Hepatocyte (in vitro differentiated cells): Measurements from ENCODE around the gene MEN1. TPM values are rescaled to one million over a fixed set of nuclear protein-coding genes. Genes with fewer than 3 reads are reported as not detected.
"Not testable (repeated sequence)": the region's sequence is repeated elsewhere in the genome, so short reads cannot be mapped to it uniquely, and the experiment has no call there.

ENCODE experiments used
- DNase-seq: peaks from one replicate; pipeline ENCODE4 v3.0.0-alpha.2; 2016; ENCODE audit warnings: low spot score
- H2AFZ ChIP-seq: fragments of 200-600 bp; sonication (generic); 2 replicates; pipeline ENCODE4 v1.6.0; 2016; ENCODE audit warnings: antibody characterized with exemption, mild to moderate bottlenecking
- H3K27ac ChIP-seq: fragments of 200-600 bp; sonication (generic); 2 replicates; pipeline ENCODE4 v1.5.1; 2016; ENCODE audit warnings: mild to moderate bottlenecking
- H3K27me3 ChIP-seq: fragments of 200-600 bp; sonication (generic); 2 replicates; pipeline ENCODE4 v1.6.1; 2016
- H3K36me3 ChIP-seq: fragments of 200-600 bp; sonication (generic); replicated peaks from 2 replicates; pipeline ENCODE4 v1.5.1; 2016; ENCODE audit warnings: low read depth; ENCODE audit not compliant: insufficient read depth
- H3K4me1 ChIP-seq: fragments of 200-600 bp; sonication (generic); 2 replicates; pipeline ENCODE4 v1.5.1; 2016; ENCODE audit warnings: mild to moderate bottlenecking, moderate library complexity; ENCODE audit not compliant: insufficient read depth
- H3K4me2 ChIP-seq: fragments of 200-600 bp; sonication (generic); 2 replicates; pipeline ENCODE4 v1.6.0; 2016
- H3K4me3 ChIP-seq: fragments of 200-600 bp; sonication (generic); 2 replicates; pipeline ENCODE4 v1.5.1; 2016; ENCODE audit warnings: mild to moderate bottlenecking
- H3K79me2 ChIP-seq: fragments of 200-600 bp; sonication (generic); 2 replicates; pipeline ENCODE4 v1.6.0; 2017; ENCODE audit warnings: mild to moderate bottlenecking
- H3K9me2 ChIP-seq: fragments of 200-600 bp; sonication (generic); replicated peaks from 2 replicates; pipeline ENCODE4 v1.6.0; 2017; ENCODE audit warnings: mild to moderate bottlenecking; ENCODE audit not compliant: insufficient read depth
- H3K9me3 ChIP-seq: fragments of 200-600 bp; sonication (generic); 2 replicates; pipeline ENCODE4 v1.5.1; 2016; ENCODE audit warnings: low read depth, mild to moderate bottlenecking
- H4K20me1 ChIP-seq: fragments of 200-600 bp; sonication (generic); 2 replicates; pipeline ENCODE4 v1.6.0; 2016; ENCODE audit warnings: mild to moderate bottlenecking; ENCODE audit not compliant: insufficient read depth, poor library complexity, severe bottlenecking
- EZH2 ChIP-seq: fragments of 200-600 bp; sonication (generic); IDR thresholded peaks from 2 replicates; pipeline ENCODE4 v1.6.1; 2016; ENCODE audit warnings: antibody characterized with exemption, mild to moderate bottlenecking, borderline replicate concordance
- EZH2phosphoT487 ChIP-seq: fragments of 200-600 bp; sonication (generic); IDR thresholded peaks from one replicate; pipeline ENCODE4 v1.6.1; 2018; ENCODE audit warnings: antibody characterized with exemption, mild to moderate bottlenecking, low read depth, moderate library complexity; ENCODE audit not compliant: unreplicated experiment, severe bottlenecking
- WGBS: methylation state at CpG from one replicate; pipeline ENCODE4 v1.1.6; 2016; ENCODE audit warnings: low lambda C conversion rate; ENCODE audit errors: missing lambda C conversion rate; 5-methylcytosine and 5-hydroxymethylcytosine counted together
- polyA plus RNA-seq: library from polyadenylated mRNA; unstranded; fragments of >200 nt; fragmentation: Nextera tagmentation; extraction: Ambion mirVana; gene quantifications from 2 replicates; pipeline ENCODE4 v1.2.1, GENCODE V29; 2016
- total RNA-seq: library from RNA; depleted of rRNA; stranded (reverse); fragments of >200 nt; gene quantifications from 2 replicates; pipeline ENCODE4 v1.2.3, GENCODE V29; 2014
- TF ChIP-seq, protein P1 (sequence below): fragments of 200-600 bp; sonication (generic); IDR thresholded peaks from 2 replicates; pipeline ENCODE4 v1.5.1; 2016; ENCODE audit warnings: antibody characterized with exemption, mild to moderate bottlenecking; ENCODE audit not compliant: poor library complexity

MEN1 gene
- total and polyA plus RNA-seq, 2 experiments from 2014 or later, result 18.6 to 49.1 TPM

GRCh38 chr11:64846998-64847666 lies 36.8 kb upstream of the MEN1 start:
- no peaks in the 10 kb centered on the region for H3K27me3 ChIP-seq
- TF ChIP-seq, protein P1, sequence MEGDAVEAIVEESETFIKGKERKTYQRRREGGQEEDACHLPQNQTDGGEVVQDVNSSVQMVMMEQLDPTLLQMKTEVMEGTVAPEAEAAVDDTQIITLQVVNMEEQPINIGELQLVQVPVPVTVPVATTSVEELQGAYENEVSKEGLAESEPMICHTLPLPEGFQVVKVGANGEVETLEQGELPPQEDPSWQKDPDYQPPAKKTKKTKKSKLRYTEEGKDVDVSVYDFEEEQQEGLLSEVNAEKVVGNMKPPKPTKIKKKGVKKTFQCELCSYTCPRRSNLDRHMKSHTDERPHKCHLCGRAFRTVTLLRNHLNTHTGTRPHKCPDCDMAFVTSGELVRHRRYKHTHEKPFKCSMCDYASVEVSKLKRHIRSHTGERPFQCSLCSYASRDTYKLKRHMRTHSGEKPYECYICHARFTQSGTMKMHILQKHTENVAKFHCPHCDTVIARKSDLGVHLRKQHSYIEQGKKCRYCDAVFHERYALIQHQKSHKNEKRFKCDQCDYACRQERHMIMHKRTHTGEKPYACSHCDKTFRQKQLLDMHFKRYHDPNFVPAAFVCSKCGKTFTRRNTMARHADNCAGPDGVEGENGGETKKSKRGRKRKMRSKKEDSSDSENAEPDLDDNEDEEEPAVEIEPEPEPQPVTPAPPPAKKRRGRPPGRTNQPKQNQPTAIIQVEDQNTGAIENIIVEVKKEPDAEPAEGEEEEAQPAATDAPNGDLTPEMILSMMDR, result peak; percentile 95
- no peak for TF ChIP-seq EZH2phosphoT487
- peaks cover 24% of the 10 kb centered on the region for H3K4me1 ChIP-seq
- H2AFZ ChIP-seq, result no peak overlapping the region
- DNase-seq, result peak; percentile 98
- no peak overlapping the region for H3K4me3 ChIP-seq
- no peak overlapping the region for H3K27ac ChIP-seq
- H3K9me2 ChIP-seq, result no peaks in the 10 kb centered on the region
- H4K20me1 ChIP-seq, result no peaks in the 10 kb centered on the region
- H3K36me3 ChIP-seq, result no peaks in the 10 kb centered on the region
- H3K4me2 ChIP-seq, result peak overlapping the region; percentile 16
- WGBS, result 47% methylated on average over 11 of the region's 13 CpGs
- H3K9me3 ChIP-seq, result no peaks in the 10 kb centered on the region
- H3K79me2 ChIP-seq, result peaks cover 8% of the 10 kb centered on the region

- not testable (repeated sequence) for H3K27me3 ChIP-seq, H2AFZ ChIP-seq, H3K4me2 ChIP-seq, H3K4me3 ChIP-seq, DNase-seq, H4K20me1 ChIP-seq, H3K9me2 ChIP-seq, H3K27ac ChIP-seq, H3K9me3 ChIP-seq, H3K36me3 ChIP-seq
- Histone ChIP-seq H3K79me2 (peaks cover 15% of the 10 kb centered on the region), H3K4me1 (peaks cover 32% of the 10 kb centered on the region)
- 90% methylated on average over 8 of the region's 8 CpGs for WGBS
These were observed 35.4 kb upstream of the MEN1 start for GRCh38 chr11:64845776-64846129.

DNA sequence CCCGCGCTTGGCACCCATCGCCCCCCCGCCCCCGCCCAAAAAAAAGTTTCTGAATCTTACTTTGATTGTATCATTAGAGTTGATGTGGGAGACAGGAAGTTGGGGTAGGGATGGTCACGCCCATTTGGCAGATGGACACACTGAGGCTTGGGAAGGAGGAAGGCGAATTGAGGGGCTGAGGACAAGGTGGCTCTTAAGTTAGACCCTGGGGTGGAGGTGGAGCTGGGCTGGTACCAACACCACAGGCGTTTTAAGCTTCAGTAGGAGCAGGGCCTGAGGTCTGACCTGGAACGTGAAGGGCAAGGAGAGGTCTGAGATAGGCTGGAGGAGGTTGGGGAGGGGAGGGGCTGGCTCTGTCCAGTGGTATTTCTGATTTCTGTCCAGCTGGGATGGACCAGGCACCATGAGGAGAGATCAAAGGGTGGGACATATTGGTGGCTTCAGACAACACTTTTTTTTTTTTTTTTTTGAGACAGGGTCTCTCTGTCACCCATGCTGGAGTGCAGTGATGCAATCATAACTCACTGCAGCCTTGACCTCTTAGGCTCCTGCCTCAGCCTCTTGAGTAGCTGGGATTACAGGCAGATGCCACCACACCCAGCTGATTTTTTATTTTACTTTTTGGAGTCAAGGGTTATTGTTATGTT lies 34.9 kb upstream of the MEN1 start:
- Histone ChIP-seq H3K27ac (peak overlapping the region; percentile 87), H3K36me3 (no peaks in the 10 kb centered on the region), H2AFZ (peak overlapping the region; percentile 77), H3K9me3 (no peaks in the 10 kb centered on the region), H3K9me2 (no peaks in the 10 kb centered on the region), H3K27me3 (no peaks in the 10 kb centered on the region), H3K4me2 (peak overlapping the region; percentile 87), H3K4me1 (peaks cover 32% of the 10 kb centered on the region), H3K4me3 (peak overlapping the region; percentile 80), H3K79me2 (peaks cover 15% of the 10 kb centered on the region), H4K20me1 (no peaks in the 10 kb centered on the region)
- WGBS, result 36% methylated on average over 8 of the region's 9 CpGs
- TF ChIP-seq, protein P1, result no peak
- no peak for TF ChIP-seq EZH2phosphoT487
- no peak for TF ChIP-seq EZH2
- DNase-seq, result no peak

- no peaks in the 10 kb centered on the region for H4K20me1 ChIP-seq
- no peaks in the 10 kb centered on the region for H3K9me3 ChIP-seq
- peak within 1 kb of the TSS; percentile 87 for H3K4me2 ChIP-seq
- no peaks in the 10 kb centered on the region for H3K27me3 ChIP-seq
- peak; percentile 95 for DNase-seq
- H3K79me2 ChIP-seq, result peaks cover 15% of the 10 kb centered on the region
- TF ChIP-seq, protein P1, result peak; percentile 55
- TF ChIP-seq EZH2phosphoT487, result no peak
- H2AFZ ChIP-seq, result peak within 1 kb of the TSS; percentile 77
- no peaks in the 10 kb centered on the region for H3K36me3 ChIP-seq
- 3% methylated on average over 10 of the region's 96 CpGs for WGBS
- no peaks in the 10 kb centered on the region for H3K9me2 ChIP-seq
- peak within 1 kb of the TSS; percentile 91 for H3K27ac ChIP-seq
- peak within 1 kb of the TSS; percentile 80 for H3K4me3 ChIP-seq
- peaks cover 32% of the 10 kb centered on the region for H3K4me1 ChIP-seq
These were observed 34.2 kb upstream of the MEN1 start, which contains the start of gene CDC42BPG for GRCh38 chr11:64844330-64845128. Gene CDC42BPG (minus strand): TSS chr11:64844653. CDS start chr11:64844569, 84 bp downstream.
